Keratinocyte (primary cell): ENCODE measurements around the gene GARNL3. TPM values are rescaled to one million over a fixed set of nuclear protein-coding genes. Genes with fewer than 3 reads are reported as not detected.

Experiments
- DNase-seq: peaks from one replicate; pipeline ENCODE4 v3.0.0-alpha.2; 2011; ENCODE audit warnings: low read depth, missing footprints, low spot score
- FAIRE-seq: peaks from 2 replicates; lab custom pipeline; 2011; peaks lifted over from hg19 to GRCh38; lab: Jason Lieb, UNC
- H2AFZ ChIP-seq: 2 replicates; pipeline ENCODE4 v1.6.0; 2012; ENCODE audit warnings: low read length, control low read depth, inconsistent platforms; ENCODE audit not compliant: control insufficient read depth
- H3K27ac ChIP-seq: 2 replicates; pipeline ENCODE4 v1.5.1; 2011; ENCODE audit warnings: low read length; ENCODE audit not compliant: control insufficient read depth, insufficient read depth
- H3K27me3 ChIP-seq: 3 replicates; pipeline ENCODE4 v1.6.0; 2011; ENCODE audit warnings: low read length; ENCODE audit not compliant: control insufficient read depth, insufficient read depth; ENCODE audit errors: extremely low read depth
- H3K36me3 ChIP-seq, 2 experiments: 2 replicates in 1 of 2; 3 replicates in 1 of 2; pipeline ENCODE4 v1.5.1; 2011; ENCODE audit warnings: low read length in 2 of 2, mild to moderate bottlenecking in 1 of 2; ENCODE audit not compliant: control insufficient read depth in 2 of 2, insufficient read depth in 2 of 2; ENCODE audit errors: extremely low read depth in 1 of 2
- H3K4me1 ChIP-seq: 3 replicates; pipeline ENCODE4 v1.5.1; 2011; ENCODE audit warnings: low read length; ENCODE audit not compliant: control insufficient read depth, insufficient read depth; ENCODE audit errors: extremely low read depth
- H3K4me2 ChIP-seq: 3 replicates; pipeline ENCODE4 v1.6.0; 2011; ENCODE audit warnings: low read depth, low read length; ENCODE audit not compliant: control insufficient read depth, insufficient read depth; ENCODE audit errors: extremely low read depth
- H3K4me3 ChIP-seq, 3 experiments: fragments of 200-600 bp in 1 of 3; sonication (generic) in 1 of 3; 2 replicates in 2 of 3; 3 replicates in 1 of 3; pipeline ENCODE4 v1.5.1; 2011 to 2016; ENCODE audit warnings: low read length in 3 of 3, mild to moderate bottlenecking in 3 of 3, control low read depth in 2 of 3, inconsistent platforms in 1 of 3, low read depth in 1 of 3, mixed read lengths in 1 of 3, mixed run types in 1 of 3, moderate library complexity in 1 of 3; ENCODE audit not compliant: control insufficient read depth in 2 of 3, insufficient read depth in 2 of 3; ENCODE audit errors: extremely low read depth in 1 of 3
- H3K79me2 ChIP-seq: 2 replicates; pipeline ENCODE4 v1.6.0; 2012; ENCODE audit warnings: low read length; ENCODE audit not compliant: control insufficient read depth, insufficient read depth
- H3K9ac ChIP-seq: 3 replicates; pipeline ENCODE4 v1.6.0; 2011; ENCODE audit warnings: low read length; ENCODE audit not compliant: control insufficient read depth, insufficient read depth; ENCODE audit errors: extremely low read depth
- H3K9me1 ChIP-seq: 3 replicates; pipeline ENCODE4 v1.6.0; 2011; ENCODE audit warnings: low read length; ENCODE audit not compliant: control insufficient read depth, insufficient read depth; ENCODE audit errors: extremely low read depth
- H3K9me3 ChIP-seq: 2 replicates; pipeline ENCODE4 v1.5.1; 2012; ENCODE audit warnings: low read depth, low read length; ENCODE audit not compliant: control insufficient read depth
- H4K20me1 ChIP-seq: 3 replicates; pipeline ENCODE4 v1.6.0; 2011; ENCODE audit warnings: low read length; ENCODE audit not compliant: control insufficient read depth, insufficient read depth; ENCODE audit errors: extremely low read depth
- EZH2 ChIP-seq: IDR thresholded peaks from one replicate; pipeline ENCODE4 v1.6.1; 2012; ENCODE audit warnings: inconsistent platforms, mild to moderate bottlenecking, low read length, moderate library complexity
- dilution Hi-C: fragments of 300-500 bp; cut with MboI; formaldehyde crosslinking; loops from one replicate; pipeline ENCODE4 v1.7.0; 2020; ENCODE audit warnings: low sequenced_read_pairs; ENCODE audit not compliant: extremely low pct_ligation_motif_present
- polyA plus RNA-seq, 5 experiments: library from polyadenylated mRNA; depleted of rRNA in 3 of 5; stranded (reverse) in 3 of 5; stranded (forward) in 1 of 5; unstranded in 1 of 5; fragments of >200 nt; gene quantifications; 1 replicate in 1 of 5; 2 replicates in 3 of 5; 3 replicates in 1 of 5; pipeline versions ENCODE4 v1.2.1 to v1.2.3, GENCODE V29; 2011 to 2012; ENCODE audit warnings: missing spikeins in 2 of 5, low read depth in 1 of 5, low replicate concordance in 1 of 5
- TF ChIP-seq, protein P1 (sequence below), 3 experiments: IDR thresholded peaks in 1 of 3; conservative IDR thresholded peaks in 1 of 3; optimal IDR thresholded peaks in 1 of 3; 2 replicates in 2 of 3; 3 replicates in 1 of 3; pipeline versions ENCODE3 to v1.5.1; 2011; ENCODE audit warnings: low read length in 3 of 3, mild to moderate bottlenecking in 3 of 3, moderate library complexity in 2 of 3, control low read depth in 1 of 3, inconsistent platforms in 1 of 3; ENCODE audit not compliant: insufficient read depth in 2 of 3; ENCODE audit errors: extremely low read depth in 1 of 3

The GARNL3 gene
- polyA plus RNA-seq, 1 donor (not counting 4 experiments of a cell fraction or from before 2014, with no cell fraction given), result 2.4 TPM

DNA sequence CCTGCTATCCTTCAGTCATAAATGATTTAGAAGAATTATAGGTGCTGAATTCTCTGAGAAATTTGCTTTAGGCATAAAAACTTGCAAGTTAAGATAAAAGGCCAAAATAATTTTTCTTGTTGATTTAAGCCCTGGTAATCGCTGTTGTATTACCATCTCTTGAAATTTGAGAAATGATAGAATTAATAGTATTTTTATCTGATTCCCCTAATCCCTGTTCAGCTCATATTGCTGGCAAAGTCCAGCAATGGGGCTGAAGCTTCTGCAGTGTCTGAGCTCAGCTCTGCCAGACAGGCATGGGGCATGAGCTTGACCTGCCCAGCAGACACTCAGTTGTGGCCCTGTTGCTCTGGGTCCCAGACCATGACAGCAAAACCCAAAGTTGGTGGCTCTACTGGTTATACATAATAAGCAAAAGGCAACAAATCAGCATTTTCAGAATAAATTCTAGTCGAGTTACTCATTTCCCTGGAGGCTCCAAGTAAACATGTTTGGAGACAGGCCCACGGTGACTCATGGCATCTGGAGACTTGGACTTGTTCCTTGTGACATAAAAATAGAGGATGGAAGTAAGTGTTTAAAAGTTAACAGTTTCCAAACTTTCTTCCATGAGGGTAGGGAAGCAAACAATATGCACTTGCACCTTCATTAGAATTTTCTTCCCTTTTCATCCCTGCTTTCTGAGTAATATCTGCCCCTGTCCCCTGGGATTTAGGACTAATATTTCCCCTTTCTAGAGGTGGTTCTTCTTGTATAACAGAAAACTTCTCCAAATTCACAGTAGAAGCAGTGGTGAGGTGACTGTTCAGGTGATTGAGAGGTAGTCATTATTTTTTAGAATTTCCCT is 72.2 kb downstream of the GARNL3 start:
- no peak overlapping the region for H2AFZ ChIP-seq
- no peaks in the 10 kb centered on the region for H3K79me2 ChIP-seq
- H3K9me3 ChIP-seq, result no peaks in the 10 kb centered on the region
- H3K9me1 ChIP-seq, result no peaks in the 10 kb centered on the region
- FAIRE-seq (peak; percentile 88), DNase-seq (peak; percentile 33)
- H3K27ac ChIP-seq, result peak overlapping the region; percentile 50
- TF ChIP-seq EZH2, result no peak
- TF ChIP-seq, protein P1, sequence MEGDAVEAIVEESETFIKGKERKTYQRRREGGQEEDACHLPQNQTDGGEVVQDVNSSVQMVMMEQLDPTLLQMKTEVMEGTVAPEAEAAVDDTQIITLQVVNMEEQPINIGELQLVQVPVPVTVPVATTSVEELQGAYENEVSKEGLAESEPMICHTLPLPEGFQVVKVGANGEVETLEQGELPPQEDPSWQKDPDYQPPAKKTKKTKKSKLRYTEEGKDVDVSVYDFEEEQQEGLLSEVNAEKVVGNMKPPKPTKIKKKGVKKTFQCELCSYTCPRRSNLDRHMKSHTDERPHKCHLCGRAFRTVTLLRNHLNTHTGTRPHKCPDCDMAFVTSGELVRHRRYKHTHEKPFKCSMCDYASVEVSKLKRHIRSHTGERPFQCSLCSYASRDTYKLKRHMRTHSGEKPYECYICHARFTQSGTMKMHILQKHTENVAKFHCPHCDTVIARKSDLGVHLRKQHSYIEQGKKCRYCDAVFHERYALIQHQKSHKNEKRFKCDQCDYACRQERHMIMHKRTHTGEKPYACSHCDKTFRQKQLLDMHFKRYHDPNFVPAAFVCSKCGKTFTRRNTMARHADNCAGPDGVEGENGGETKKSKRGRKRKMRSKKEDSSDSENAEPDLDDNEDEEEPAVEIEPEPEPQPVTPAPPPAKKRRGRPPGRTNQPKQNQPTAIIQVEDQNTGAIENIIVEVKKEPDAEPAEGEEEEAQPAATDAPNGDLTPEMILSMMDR (optimal IDR thresholded peaks at IDR 0.05 in 1 of 3, IDR thresholded peaks at IDR 0.05 in 1 of 3, conservative IDR thresholded peaks at IDR 0.05 in 1 of 3; ENCODE audit: extremely low read depth in 1 of 3, insufficient read depth in 2 of 3, low read length in 3 of 3), result no peak
- no peaks in the 10 kb centered on the region for H3K27me3 ChIP-seq
- H4K20me1 ChIP-seq, result no peaks in the 10 kb centered on the region
- H3K9ac ChIP-seq, result peak overlapping the region; percentile 7
- peak overlapping the region; percentile 80 for H3K4me2 ChIP-seq
- peak overlapping the region in 1 of 3 experiments; percentile 37 for H3K4me3 ChIP-seq
- H3K36me3 ChIP-seq, result peaks cover 3 to 4% of the 10 kb centered on the region in 2 experiments
- peaks cover 26% of the 10 kb centered on the region for H3K4me1 ChIP-seq
- dilution Hi-C loops, result loop anchor here (10.0 kb wide), 1 partner anchor 58 kb away; the partner anchor contains the start of gene SLC2A8

DNA sequence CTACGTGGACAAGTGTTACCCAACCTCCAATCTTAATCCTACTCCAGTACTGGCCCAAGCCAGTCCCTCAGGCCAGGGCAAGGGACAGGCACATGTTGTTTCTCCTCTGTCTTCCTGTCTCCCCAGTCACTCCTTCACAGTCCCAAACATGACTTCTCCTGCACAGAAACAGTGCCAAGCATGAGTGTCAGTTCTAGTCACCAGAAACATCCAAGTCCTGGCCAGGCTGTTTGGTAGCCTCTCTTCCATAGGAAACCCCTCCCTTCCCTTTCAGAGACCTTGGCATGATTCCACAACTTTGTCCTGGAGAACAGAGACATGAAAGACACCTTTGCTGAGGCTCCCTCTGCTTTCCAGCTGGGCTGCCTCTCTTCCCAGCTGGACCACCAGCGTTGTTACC is 76.1 kb downstream of the GARNL3 start:
- Histone ChIP-seq H4K20me1 (no peaks in the 10 kb centered on the region), H3K9me1 (no peaks in the 10 kb centered on the region), H3K4me2 (no peak overlapping the region), H3K27me3 (no peaks in the 10 kb centered on the region), H3K4me1 (peaks cover 26% of the 10 kb centered on the region), H3K9ac (no peak overlapping the region), H3K36me3 (peaks cover 4% of the 10 kb centered on the region in 2 experiments), H3K79me2 (no peaks in the 10 kb centered on the region), H3K4me3 (no peak overlapping the region), H3K27ac (no peak overlapping the region), H2AFZ (no peak overlapping the region), H3K9me3 (no peaks in the 10 kb centered on the region)
- FAIRE-seq (no peak), DNase-seq (no peak)
- TF ChIP-seq, protein P1 (optimal IDR thresholded peaks at IDR 0.05 in 1 of 3, IDR thresholded peaks at IDR 0.05 in 1 of 3, conservative IDR thresholded peaks at IDR 0.05 in 1 of 3; ENCODE audit: extremely low read depth in 1 of 3, insufficient read depth in 2 of 3, low read length in 3 of 3), result no peak
- TF ChIP-seq EZH2, result no peak
- dilution Hi-C loops, result no loop called here
